HepG2 (cell line): ENCODE data around the gene ANTKMT. TPM values are rescaled to one million over a fixed set of nuclear protein-coding genes. Genes with fewer than 3 reads are reported as not detected.

ENCODE experiments used
- ATF2 ChIP-seq: sonication (generic); formaldehyde crosslinking; IDR thresholded peaks from 2 replicates; pipeline ENCODE4 v1.4.0; 2020; ENCODE audit warnings: missing genetic modification reagents
- ETV6 ChIP-seq: sonication (generic); formaldehyde crosslinking; conservative IDR thresholded peaks from 2 replicates; pipeline ENCODE4 v1.4.0; 2020; ENCODE audit warnings: missing genetic modification reagents
- FOXK1 ChIP-seq: sonication (generic); formaldehyde crosslinking; IDR thresholded peaks from 2 replicates; pipeline ENCODE4 v1.4.0; 2020; ENCODE audit warnings: low read depth, missing genetic modification reagents, borderline replicate concordance
- LBX2 ChIP-seq: sonication (generic); formaldehyde crosslinking; IDR thresholded peaks from 2 replicates; pipeline ENCODE4 v1.5.0; 2020; ENCODE audit warnings: missing genetic modification reagents, mild to moderate bottlenecking, borderline replicate concordance
- LCORL ChIP-seq, 2 experiments: fragments of 450-650 bp in 1 of 2; sonication (generic) in 1 of 2; formaldehyde crosslinking in 1 of 2; IDR thresholded peaks; 2 replicates each; pipeline versions ENCODE4 v1.5.0 to v1.6.1; 2017 to 2020; ENCODE audit warnings: antibody characterized with exemption in 1 of 2, missing genetic modification reagents in 1 of 2
- MAX ChIP-seq: IDR thresholded peaks from 2 replicates; pipeline ENCODE4 v1.6.1; 2012; ENCODE audit warnings: inconsistent platforms
- MAZ ChIP-seq, 2 experiments: sonication (generic) in 1 of 2; formaldehyde crosslinking in 1 of 2; IDR thresholded peaks; 2 replicates each; pipeline versions ENCODE4 v1.5.0 to v1.6.1; 2012 to 2020; ENCODE audit warnings: low read depth in 2 of 2, mild to moderate bottlenecking in 2 of 2, borderline replicate concordance in 1 of 2, improper control_type of control experiment in 1 of 2, low read length in 1 of 2, missing genetic modification reagents in 1 of 2, moderate library complexity in 1 of 2
- MTA3 ChIP-seq: sonication (generic); formaldehyde crosslinking; IDR thresholded peaks from 2 replicates; pipeline ENCODE4 v1.4.0; 2020; ENCODE audit warnings: missing genetic modification reagents
- NCOR1 ChIP-seq: fragments of 200-600 bp; sonication (generic); IDR thresholded peaks from 2 replicates; pipeline ENCODE4 v1.7.0; 2017; ENCODE audit warnings: antibody characterized with exemption, low read length, borderline replicate concordance
- PHF21A ChIP-seq: sonication (generic); formaldehyde crosslinking; IDR thresholded peaks from 2 replicates; pipeline ENCODE4 v1.5.0; 2020; ENCODE audit warnings: mild to moderate bottlenecking, missing genetic modification reagents
- RAD21 ChIP-seq: fragments of 450-650 bp; formaldehyde crosslinking; IDR thresholded peaks from 2 replicates; pipeline ENCODE4 v1.5.0; 2020; ENCODE audit warnings: mild to moderate bottlenecking
- SNAPC4 ChIP-seq: sonication (generic); formaldehyde crosslinking; IDR thresholded peaks from 2 replicates; pipeline ENCODE4 v1.4.0; 2020; ENCODE audit warnings: mild to moderate bottlenecking, missing genetic modification reagents
- TAF15 ChIP-seq: fragments of 200-400 bp; formaldehyde crosslinking; IDR thresholded peaks from one replicate; pipeline ENCODE4 v1.6.1; 2018; ENCODE audit warnings: mild to moderate bottlenecking, low read depth, low read length; ENCODE audit not compliant: poor library complexity, severe bottlenecking
- TFDP1 ChIP-seq: IDR thresholded peaks from 2 replicates; pipeline ENCODE4 v1.6.1; 2016; ENCODE audit warnings: missing compliant biosample characterization, missing genetic modification reagents, borderline replicate concordance
- ZFYVE20 ChIP-seq: sonication (generic); formaldehyde crosslinking; IDR thresholded peaks from 2 replicates; pipeline ENCODE4 v1.8.0; 2023; ENCODE audit warnings: low read depth, mild to moderate bottlenecking, moderate library complexity, missing genetic modification reagents, borderline replicate concordance
- ZNF17 ChIP-seq: sonication (generic); formaldehyde crosslinking; IDR thresholded peaks from 2 replicates; pipeline ENCODE4 v1.5.0; 2020; ENCODE audit warnings: mild to moderate bottlenecking, missing genetic modification reagents
- ZNF446 ChIP-seq: sonication (generic); formaldehyde crosslinking; IDR thresholded peaks from 2 replicates; pipeline ENCODE4 v1.5.0; 2020; ENCODE audit warnings: mild to moderate bottlenecking, missing genetic modification reagents
- ZNF616 ChIP-seq: sonication (generic); formaldehyde crosslinking; IDR thresholded peaks from 2 replicates; pipeline ENCODE4 v1.5.0; 2020; ENCODE audit warnings: low read depth, mild to moderate bottlenecking, missing genetic modification reagents
- ZNF878 ChIP-seq: sonication (generic); formaldehyde crosslinking; IDR thresholded peaks from 2 replicates; pipeline ENCODE4 v1.8.1; 2023; ENCODE audit warnings: mild to moderate bottlenecking, missing genetic modification reagents, moderate library complexity
- polyA plus RNA-seq, 8 experiments: library from polyadenylated mRNA; depleted of rRNA in 3 of 8; stranded (reverse) in 7 of 8; unstranded in 1 of 8; fragments of >200 nt; fragmentation: Illumina TruSeq in 4 of 8; extraction: Trizol in 4 of 8; gene quantifications; 2 replicates each; pipeline versions ENCODE4 v1.2.1 to v1.2.3, GENCODE V29; 2011 to 2016; ENCODE audit warnings: low read depth in 4 of 8, missing spikeins in 1 of 8, mixed read lengths in 1 of 8; ENCODE audit not compliant: insufficient read depth in 1 of 8
- total RNA-seq, 5 experiments: library from RNA; depleted of rRNA; stranded (reverse); fragments of >200 nt; fragmentation: Illumina TruSeq; extraction: Trizol; gene quantifications; 2 replicates each; pipeline ENCODE4 v1.2.3, GENCODE V29; 2016; ENCODE audit warnings: low read depth in 1 of 5

The ANTKMT gene
- total and polyA plus RNA-seq, 2 of the 13 experiments (the other 11 are each of a cell fraction or from before 2014, with no cell fraction given): 7.5 to 47.8 TPM

- TF ChIP-seq TFDP1 (0 out of 2 replicates have a peak, but pooled peaks have one; percentile 9), TAF15 (peak; percentile 13), ZFYVE20 (CRISPR knock-in tag) (0 out of 2 replicates have a peak, but pooled peaks have one; percentile 51), ATF2 (0 out of 2 replicates have a peak, but pooled peaks have one; percentile 11), ETV6 (CRISPR knock-in tag) (no peak), PHF21A (CRISPR knock-in tag) (peak; percentile 25; the same call in 1 of the 2 replicates), MAZ (IDR thresholded peaks at IDR 0.05; ENCODE audit: borderline replicate concordance, low read depth, low read length) (no peak), MAZ (CRISPR knock-in tag; IDR thresholded peaks at IDR 0.05; ENCODE audit: low read depth) (peak; percentile 5; the same call in 1 of the 2 replicates), ZNF17 (no peak), NCOR1 (no peak), LBX2 (CRISPR knock-in tag) (0 out of 2 replicates have a peak, but pooled peaks have one; percentile 66), SNAPC4 (CRISPR knock-in tag) (no peak), FOXK1 (CRISPR knock-in tag) (no peak), MAX (0 out of 2 replicates have a peak, but pooled peaks have one; percentile 3), ZNF878 (CRISPR knock-in tag) (no peak), RAD21 (peak; percentile 69), MTA3 (0 out of 2 replicates have a peak, but pooled peaks have one; percentile 17), LCORL (IDR thresholded peaks at IDR 0.05) (no peak), LCORL (CRISPR knock-in tag; IDR thresholded peaks at IDR 0.05) (no peak), ZNF616 (CRISPR knock-in tag) (0 out of 2 replicates have a peak, but pooled peaks have one; percentile 63), ZNF446 (CRISPR knock-in tag) (peak; percentile 75; the same call in 1 of the 2 replicates)
Observed at GRCh38 chr16:715477-716199, 5.3 kb upstream of the ANTKMT start (continued).
